ENCODE measurements around the gene MTARC2. TPM values are rescaled to one million over a fixed set of nuclear protein-coding genes. Genes with fewer than 3 reads are reported as not detected.

Gene MTARC2
- total and polyA plus RNA-seq, 10 of the 15 experiments (the other 5 are each of a cell fraction or from before 2014, with no cell fraction given) = 1.9 to 5.5 (median 3.3) TPM

GRCh38 chr1:220757441-220757840 is 9.3 kb downstream of the MTARC2 start:
- no peaks in the 10 kb centered on the region for H3K79me2 ChIP-seq (ENCODE audit: control insufficient read depth, insufficient read depth, low read length)
- TF ChIP-seq KAT2A (conservative IDR thresholded peaks at IDR 0.05; ENCODE audit: control insufficient read depth, low read depth, low read length) (no peak), NR2F1 (conservative IDR thresholded peaks at IDR 0.05) (no peak), CBX3 (IDR thresholded peaks at IDR 0.05; ENCODE audit: borderline replicate concordance, low read depth) (no peak), CBFB (IDR thresholded peaks at IDR 0.05; ENCODE audit: low read depth) (no peak), DPF2 (IDR thresholded peaks at IDR 0.05) (no peak), HDGF (IDR thresholded peaks at IDR 0.05) (no peak), RELA (IDR thresholded peaks at IDR 0.05; ENCODE audit: borderline replicate concordance, partially characterized antibody) (no peak), USF2 (IDR thresholded peaks at IDR 0.05; ENCODE audit: borderline replicate concordance, low read depth, low read length) (no peak), TCF12 (IDR thresholded peaks at IDR 0.05; ENCODE audit: low read depth, low read length) (no peak), ZNF217 (IDR thresholded peaks at IDR 0.05) (no peak), TCF3 (IDR thresholded peaks at IDR 0.05; ENCODE audit: borderline replicate concordance, insufficient read depth, low read depth, low read length) (no peak), CHD2 (IDR thresholded peaks at IDR 0.05; ENCODE audit: borderline replicate concordance, low read depth, low read length) (no peak), IRF3 (IDR thresholded peaks at IDR 0.05) (no peak), STAT1 (conservative IDR thresholded peaks at IDR 0.05) (no peak), NFYB (IDR thresholded peaks at IDR 0.05; ENCODE audit: insufficient read depth, low read depth, low read length) (no peak), SIX5 (IDR thresholded peaks at IDR 0.05; ENCODE audit: low read depth, low read length, severe bottlenecking) (no peak), ZNF622 (IDR thresholded peaks at IDR 0.05) (no peak), SRF (IDR thresholded peaks at IDR 0.05; ENCODE audit: low read depth in 2 of 2, low read length in 2 of 2) (no peak), ESRRA (IDR thresholded peaks at IDR 0.05; ENCODE audit: low read length) (no peak)
- H3K36me3 ChIP-seq (ENCODE audit: control insufficient read depth in 2 of 2, insufficient read depth in 2 of 2, low read length in 1 of 2) = no peaks in the 10 kb centered on the region
- no peak overlapping the region for H2AFZ ChIP-seq (ENCODE audit: control insufficient read depth, low read depth, low read length)
- ChIA-PET RAD21 (ENCODE audit: unreplicated experiment) (interaction anchor here (1.0 kb wide), 1 partner anchor 24 kb away, joined by 3 read pairs; no protein-coding TSS in a partner anchor), POLR2A (interaction anchor here (1.4 kb wide), 1 partner anchor 13 kb away, joined by 3 read pairs; no protein-coding TSS in a partner anchor), SMC1A (ENCODE audit: uncharacterized antibody, unreplicated experiment) (interaction anchor here (1.1 to 2.2 kb wide), 2 partner anchors 11 to 24 kb away, joined by 3 to 8 read pairs; no protein-coding TSS in a partner anchor), CTCF (interaction anchor here (1.5 to 2.1 kb wide), 2 partner anchors 19 to 24 kb away, joined by 6 to 9 read pairs; no protein-coding TSS in a partner anchor)
- FAIRE-seq (no peak), DNase-seq (ENCODE audit: low read depth, low spot score) (no peak), ATAC-seq (no peak)
- H3K27ac ChIP-seq (ENCODE audit: control insufficient read depth, insufficient read depth) = no peak overlapping the region
- intact Hi-C loops (cut with micrococcal nuclease; ENCODE audit: unreplicated experiment) = no loop called here
- H3K9me3 ChIP-seq (replicated peaks; ENCODE audit: control insufficient read depth, insufficient read depth, low read length) = no peaks in the 10 kb centered on the region
- BruUV-seq (replicated peaks) = no TSS peak
- H3K4me1 ChIP-seq (ENCODE audit: control insufficient read depth, insufficient read depth, low read length) = no peaks in the 10 kb centered on the region
- WGBS (ENCODE audit: insufficient coverage, insufficient replicate concordance, low lambda C conversion rate, missing lambda C conversion rate) = 98% methylated on average over 3 of the region's 3 CpGs
- in situ Hi-C loops (cut with MboI) = no loop called here
- H3K9ac ChIP-seq (ENCODE audit: control insufficient read depth, insufficient read depth, low read length) = no peak overlapping the region
- H3K27me3 ChIP-seq (replicated peaks in 1 of 2; ENCODE audit: control insufficient read depth in 2 of 2, insufficient read depth in 2 of 2, low read length in 1 of 2) = no peaks in the 10 kb centered on the region; a peak in 1 of 4 replicates
- H4K20me1 ChIP-seq (ENCODE audit: control insufficient read depth, insufficient read depth) = no peaks in the 10 kb centered on the region
- no peak overlapping the region for H3K4me3 ChIP-seq
- no peak overlapping the region for H3K4me2 ChIP-seq (ENCODE audit: control insufficient read depth, insufficient read depth)

All from GM12878 (cell line).